GM12892 (cell line): ENCODE results near the gene TUBB4A.

Experiments used
- POLR2A ChIP-seq: IDR thresholded peaks from 2 replicates; pipeline ENCODE4 v1.6.1; 2011; ENCODE audit warnings: low read depth, low read length, control low read depth
- POLR2AphosphoS5 ChIP-seq: IDR thresholded peaks from 2 replicates; pipeline ENCODE4 v1.6.1; 2011; ENCODE audit warnings: low read depth, low read length, control low read depth
- TAF1 ChIP-seq: IDR thresholded peaks from 2 replicates; pipeline ENCODE4 v1.6.1; 2011; ENCODE audit warnings: low read depth, mild to moderate bottlenecking, control low read depth, low read length, borderline replicate concordance

- TF ChIP-seq TAF1 (no peak), POLR2A (no peak), POLR2AphosphoS5 (no peak)
Observed at GRCh38 chr19:6450166-6450565, 51.9 kb downstream of the TUBB4A start.
